ENCODE data around the gene ADARB1. TPM values are rescaled to one million over a fixed set of nuclear protein-coding genes. Genes with fewer than 3 reads are reported as not detected.

ADARB1 gene
- total RNA-seq, 4 donors from 2014 or later: 18.2 to 57.6 (median 32.0) TPM

DNA sequence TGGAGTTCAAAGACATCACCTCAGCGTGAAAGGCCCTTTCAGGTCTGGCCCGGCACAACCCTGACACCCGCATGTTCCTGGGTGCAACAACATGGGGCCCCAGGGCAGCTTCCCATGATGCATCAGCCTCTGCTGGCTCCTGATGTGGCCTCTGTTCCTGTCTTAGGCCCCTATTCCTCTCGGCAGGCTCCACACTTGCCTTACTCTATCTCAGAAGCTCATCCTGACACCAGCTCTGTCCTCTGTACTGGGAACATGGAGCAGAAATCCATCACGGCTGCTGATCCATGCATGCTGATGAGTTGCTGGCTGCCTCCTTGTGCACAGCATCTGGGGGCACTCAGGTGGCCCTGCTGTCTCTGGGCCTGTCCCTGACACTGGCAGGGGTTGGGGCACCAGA lies 74.6 kb downstream of the ADARB1 start:
- Histone ChIP-seq H3K27ac (no peak overlapping the region), H3K4me1 (peaks cover 0 to 25% (median 5%) of the 10 kb centered on the region in 4 donors), H3K36me3 (peaks cover 0 to 26% (median 0%) of the 10 kb centered on the region in 3 donors), H3K4me3 (no peak overlapping the region), H3K27me3 (no peaks in the 10 kb centered on the region), H3K9me3 (no peaks in the 10 kb centered on the region)
- DNase-seq (ENCODE audit: low spot score in 2 of 2): no peak
- TF ChIP-seq POLR2A (IDR thresholded peaks at IDR 0.05) (no peak), CTCF (IDR thresholded peaks at IDR 0.05) (no peak), EP300 (IDR thresholded peaks at IDR 0.05) (no peak)
- WGBS, 2 donors: 80% methylated on average over 5 of the region's 5 CpGs

DNA sequence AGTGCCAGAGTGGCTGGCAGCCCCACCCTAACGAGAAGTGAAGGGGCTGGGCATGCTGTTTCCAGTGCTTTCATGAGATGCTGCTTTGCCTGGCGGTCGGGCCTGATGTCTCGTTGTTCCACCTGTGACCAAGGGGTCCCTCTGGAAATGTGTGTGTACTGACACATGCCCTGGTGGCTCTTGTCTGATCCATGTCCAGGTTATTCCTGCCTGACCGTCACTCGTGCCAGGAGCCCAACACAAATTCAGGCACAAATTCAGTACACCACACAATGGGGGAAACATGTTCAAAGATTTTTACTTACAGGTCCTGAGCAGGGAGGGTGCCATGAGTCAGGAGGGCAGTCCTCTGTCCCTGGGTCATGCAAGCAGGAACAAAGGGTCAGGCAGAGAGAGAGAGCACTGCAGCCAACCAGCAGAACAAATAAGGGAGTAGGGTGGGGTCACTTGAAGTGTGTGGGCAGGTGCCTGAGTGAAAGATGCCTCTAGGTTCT lies 76.3 kb downstream of the ADARB1 start:
- WGBS, 2 donors: 85 to 89% methylated on average over 6 of the region's 6 CpGs
- H3K4me1 ChIP-seq: peaks cover 0 to 32% (median 8%) of the 10 kb centered on the region in 4 donors
- no peak overlapping the region for H3K27ac ChIP-seq
- no peak overlapping the region for H3K4me3 ChIP-seq
- no peaks in the 10 kb centered on the region for H3K27me3 ChIP-seq
- peaks cover 0 to 21% (median 0%) of the 10 kb centered on the region in 3 donors for H3K36me3 ChIP-seq
- no peak for TF ChIP-seq CTCF (IDR thresholded peaks at IDR 0.05)
- H3K9me3 ChIP-seq: no peaks in the 10 kb centered on the region
- no peak for DNase-seq (ENCODE audit: low spot score in 2 of 2)

GRCh38 chr21:45151445-45152160 lies 77.2 kb downstream of the ADARB1 start:
- H3K4me1 ChIP-seq: peaks cover 0 to 32% (median 8%) of the 10 kb centered on the region in 4 donors
- H3K36me3 ChIP-seq: peaks cover 0 to 21% (median 0%) of the 10 kb centered on the region in 3 donors
- H3K27ac ChIP-seq: peak overlapping the region in 1 of 4 donors; percentile 15
- H3K4me3 ChIP-seq: no peak overlapping the region
- no peaks in the 10 kb centered on the region for H3K27me3 ChIP-seq
- no peaks in the 10 kb centered on the region for H3K9me3 ChIP-seq
- WGBS, 2 donors: 59 to 76% methylated on average over 9 to 10 of the region's 10 CpGs
- TF ChIP-seq POLR2A (IDR thresholded peaks at IDR 0.05): no peak
- no peak for TF ChIP-seq EP300 (IDR thresholded peaks at IDR 0.05)
- TF ChIP-seq CTCF (IDR thresholded peaks at IDR 0.05): no peak
- no peak for DNase-seq (ENCODE audit: low spot score in 2 of 2)

GRCh38 chr21:45152265-45152746 lies 77.9 kb downstream of the ADARB1 start:
- Histone ChIP-seq H3K9me3 (no peaks in the 10 kb centered on the region), H3K27me3 (no peaks in the 10 kb centered on the region), H3K36me3 (peaks cover 0 to 20% (median 0%) of the 10 kb centered on the region in 3 donors), H3K4me3 (no peak overlapping the region), H3K4me1 (peaks cover 0 to 32% (median 8%) of the 10 kb centered on the region in 4 donors), H3K27ac (peak overlapping the region in 1 of 4 donors; percentile 15)
- 47 to 77% methylated on average over 13 to 24 of the region's 24 CpGs for WGBS, 2 donors
- no peak for TF ChIP-seq EP300 (IDR thresholded peaks at IDR 0.05)
- peak in 3 of 5 experiments; percentile 5 to 29 (median 29) for TF ChIP-seq CTCF (IDR thresholded peaks at IDR 0.05)
- DNase-seq (ENCODE audit: low spot score in 2 of 2): no peak

All from tibial nerve (tissue), 4 donors.